Muscle layer of duodenum (tissue), 2 donors: ENCODE results near the gene SPIB.

Experiments
- H3K27ac ChIP-seq: one replicate; pipeline ENCODE4 v1.7.0; 2013; ENCODE audit warnings: mild to moderate bottlenecking, low read length
- H3K27me3 ChIP-seq: one replicate; pipeline ENCODE4 v1.7.0; 2013; ENCODE audit warnings: low read depth, mild to moderate bottlenecking, control low read depth, low read length
- H3K36me3 ChIP-seq, 2 donors: one replicate each; pipeline ENCODE4 v1.7.0; 2013; ENCODE audit warnings: low read length in 2 of 2, control low read depth in 1 of 2, mild to moderate bottlenecking in 1 of 2; ENCODE audit not compliant: insufficient read depth in 2 of 2, control insufficient read depth in 1 of 2
- H3K4me1 ChIP-seq, 2 donors: one replicate each; pipeline ENCODE4 v1.7.0; 2013; ENCODE audit warnings: low read length in 2 of 2, mild to moderate bottlenecking in 2 of 2, control low read depth in 1 of 2, moderate library complexity in 1 of 2; ENCODE audit not compliant: insufficient read depth in 2 of 2, control insufficient read depth in 1 of 2
- H3K4me3 ChIP-seq, 2 donors: one replicate each; pipeline ENCODE4 v1.7.0; 2013; ENCODE audit warnings: low read length in 2 of 2, low read depth in 1 of 2, mild to moderate bottlenecking in 1 of 2
- H3K9me3 ChIP-seq, 2 donors: one replicate each; pipeline ENCODE4 v1.7.0; 2013; ENCODE audit warnings: low read length in 2 of 2, control low read depth in 1 of 2, mild to moderate bottlenecking in 1 of 2; ENCODE audit not compliant: control insufficient read depth in 1 of 2
- donor health status: healthy.

The SPIB gene

DNA sequence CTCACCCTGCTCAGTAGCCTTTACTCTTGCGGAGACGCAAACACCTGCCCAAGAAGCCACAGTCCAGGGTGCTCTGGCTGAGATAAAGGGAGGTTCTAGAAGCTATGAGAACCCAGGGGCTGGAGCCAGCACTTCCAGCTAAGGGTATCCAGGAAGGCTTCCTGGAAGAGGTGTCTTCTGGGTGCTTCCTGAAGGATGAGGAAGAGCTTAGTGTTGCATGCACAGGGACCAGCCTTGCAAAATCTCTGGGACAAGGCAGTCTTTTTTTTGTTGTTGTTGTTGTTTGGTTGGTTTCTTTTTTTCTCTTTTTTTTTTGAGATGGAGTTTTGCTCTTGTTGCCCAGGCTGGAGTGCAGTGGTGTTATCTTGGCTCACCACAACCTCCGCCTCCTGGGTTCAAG lies 34.5 kb downstream of the SPIB start:
- H3K4me3 ChIP-seq = no peak overlapping the region
- H3K27ac ChIP-seq = no peak overlapping the region
- no peaks in the 10 kb centered on the region for H3K9me3 ChIP-seq
- H3K36me3 ChIP-seq = no peaks in the 10 kb centered on the region
- H3K27me3 ChIP-seq = peaks cover 4% of the 10 kb centered on the region
- H3K4me1 ChIP-seq = no peaks in the 10 kb centered on the region

DNA sequence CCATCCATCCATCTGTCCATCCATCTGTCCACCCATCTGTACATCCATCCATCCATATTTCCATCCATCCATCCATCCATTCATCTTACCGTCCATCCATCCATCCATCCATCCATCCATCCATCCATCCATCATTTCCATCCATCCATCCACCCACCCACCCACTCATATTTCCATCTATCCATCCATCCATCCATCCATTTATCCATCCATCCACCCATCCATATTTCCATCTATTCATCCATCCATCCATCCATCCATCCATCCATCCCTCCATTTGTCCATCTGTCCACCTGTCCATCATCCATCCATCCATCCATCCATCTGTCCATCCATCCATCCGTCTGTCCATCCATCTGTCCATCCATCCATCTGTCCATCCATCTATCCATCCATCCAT lies 37.3 kb downstream of the SPIB start:
- no peaks in the 10 kb centered on the region for H3K4me1 ChIP-seq
- H3K9me3 ChIP-seq = no peaks in the 10 kb centered on the region
- no peaks in the 10 kb centered on the region for H3K36me3 ChIP-seq
- peaks cover 4% of the 10 kb centered on the region for H3K27me3 ChIP-seq
- H3K4me3 ChIP-seq = no peak overlapping the region
- H3K27ac ChIP-seq = no peak overlapping the region

GRCh38 chr19:50457300-50457699 lies 38.6 kb downstream of the SPIB start:
- no peak overlapping the region for H3K27ac ChIP-seq
- H3K27me3 ChIP-seq = peaks cover 4% of the 10 kb centered on the region
- H3K36me3 ChIP-seq = no peaks in the 10 kb centered on the region
- H3K4me1 ChIP-seq = no peaks in the 10 kb centered on the region
- no peaks in the 10 kb centered on the region for H3K9me3 ChIP-seq
- no peak overlapping the region for H3K4me3 ChIP-seq

DNA sequence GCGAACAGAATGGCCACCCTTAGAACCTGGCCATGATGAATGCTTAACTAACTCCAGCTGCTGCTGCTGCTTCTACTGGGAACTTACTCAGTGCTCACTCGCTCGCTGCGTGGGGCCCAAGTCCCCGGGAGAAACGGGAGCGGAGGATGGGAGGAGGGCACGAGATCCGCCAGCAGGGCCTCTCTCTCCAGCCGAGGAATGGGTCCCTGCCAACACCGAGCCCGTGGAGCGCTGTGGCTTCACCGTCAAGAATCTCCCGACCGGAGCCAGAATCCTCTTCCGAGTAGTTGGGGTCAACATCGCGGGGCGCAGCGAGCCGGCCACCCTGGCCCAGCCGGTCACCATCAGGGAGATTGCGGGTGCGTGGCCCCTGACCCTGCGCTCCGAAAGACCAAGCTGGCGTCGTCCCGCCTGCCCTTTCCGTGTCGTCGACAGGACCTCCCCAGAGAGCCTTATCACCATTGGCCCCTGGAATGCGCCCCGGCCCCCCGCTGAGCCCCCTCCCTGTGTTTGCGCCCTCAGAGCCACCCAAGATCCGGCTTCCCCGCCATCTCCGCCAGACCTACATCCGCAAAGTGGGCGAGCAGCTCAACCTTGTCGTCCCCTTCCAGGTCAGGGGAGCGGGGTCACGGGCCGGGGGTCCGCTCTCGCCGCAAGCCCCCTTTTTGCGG lies 39.8 kb downstream of the SPIB start:
- no peaks in the 10 kb centered on the region for H3K36me3 ChIP-seq
- H3K9me3 ChIP-seq = no peaks in the 10 kb centered on the region
- no peak overlapping the region for H3K27ac ChIP-seq
- no peaks in the 10 kb centered on the region for H3K4me1 ChIP-seq
- H3K4me3 ChIP-seq = no peak overlapping the region
- H3K27me3 ChIP-seq = peaks cover 4% of the 10 kb centered on the region

DNA sequence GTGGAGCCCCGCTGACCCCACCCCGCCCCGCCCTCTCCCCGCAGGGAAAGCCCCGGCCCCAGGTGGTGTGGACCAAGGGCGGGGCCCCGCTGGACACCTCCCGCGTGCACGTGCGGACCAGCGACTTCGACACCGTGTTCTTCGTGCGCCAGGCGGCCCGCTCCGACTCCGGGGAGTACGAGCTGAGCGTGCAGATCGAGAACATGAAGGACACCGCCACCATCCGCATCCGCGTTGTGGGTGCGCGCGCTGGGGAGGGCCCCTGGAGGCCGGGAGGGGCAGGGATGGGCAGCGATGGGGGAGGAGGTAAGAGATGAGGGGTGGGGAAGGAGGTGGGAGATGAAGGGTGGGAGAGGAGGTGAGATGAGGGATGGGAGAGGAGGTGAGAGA lies 40.3 kb downstream of the SPIB start:
- H3K36me3 ChIP-seq = no peaks in the 10 kb centered on the region
- peaks cover 4% of the 10 kb centered on the region for H3K27me3 ChIP-seq
- no peaks in the 10 kb centered on the region for H3K4me1 ChIP-seq
- H3K27ac ChIP-seq = no peak overlapping the region
- H3K4me3 ChIP-seq = no peak overlapping the region
- H3K9me3 ChIP-seq = no peaks in the 10 kb centered on the region

DNA sequence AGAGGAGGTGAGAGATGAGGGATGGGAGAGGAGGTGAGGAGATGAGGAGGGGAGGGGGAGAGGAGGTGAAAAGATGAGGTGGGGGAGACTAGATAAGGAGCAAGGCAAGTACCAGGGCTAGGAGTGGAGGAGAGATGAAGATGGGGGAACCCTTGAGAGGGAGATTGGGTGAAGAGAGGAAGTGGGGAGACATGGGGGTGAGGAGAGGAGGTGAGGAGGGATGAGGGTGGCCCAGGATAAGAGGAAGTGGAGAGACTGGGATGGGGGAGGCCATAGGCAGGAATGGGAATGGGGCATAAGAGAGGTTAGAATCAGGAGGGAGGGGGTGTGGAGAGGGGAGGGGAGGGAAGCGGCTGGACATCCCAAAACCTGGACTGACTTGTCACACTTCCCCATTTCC lies 40.9 kb downstream of the SPIB start:
- Histone ChIP-seq H3K4me1 (no peaks in the 10 kb centered on the region), H3K9me3 (no peaks in the 10 kb centered on the region), H3K4me3 (no peak overlapping the region), H3K27ac (no peak overlapping the region), H3K36me3 (no peaks in the 10 kb centered on the region), H3K27me3 (peaks cover 4% of the 10 kb centered on the region)

DNA sequence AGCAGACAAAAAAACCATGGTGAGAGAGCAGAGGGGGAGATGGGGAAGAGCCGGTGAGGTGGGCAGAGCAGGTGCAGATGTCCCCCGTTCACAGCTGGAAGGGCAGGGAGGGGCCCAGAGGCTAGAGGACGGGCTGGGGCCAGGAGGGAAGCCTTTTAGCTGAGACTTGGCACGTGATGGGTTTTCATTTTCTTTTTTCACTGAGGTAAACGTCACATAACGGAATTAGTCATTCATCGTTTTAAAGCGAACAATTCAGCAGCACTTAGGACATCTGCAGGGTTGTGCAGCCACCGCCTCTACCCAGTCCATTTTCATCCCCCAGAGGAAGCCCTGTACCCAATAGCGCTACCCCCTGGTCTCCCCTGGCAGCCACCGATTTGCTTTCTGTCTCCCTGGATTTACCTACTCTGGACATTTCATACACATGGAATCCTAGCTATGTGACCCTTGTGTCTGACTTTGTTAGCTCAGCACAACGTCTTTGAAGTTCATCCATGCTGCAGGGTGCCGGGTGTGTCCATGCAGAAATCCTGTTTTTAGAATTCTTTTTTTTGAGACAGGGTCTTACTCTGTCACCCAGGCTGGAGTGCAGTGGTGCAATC lies 41.5 kb downstream of the SPIB start:
- no peaks in the 10 kb centered on the region for H3K4me1 ChIP-seq
- H3K27me3 ChIP-seq = peaks cover 4% of the 10 kb centered on the region
- H3K4me3 ChIP-seq = no peak overlapping the region
- no peak overlapping the region for H3K27ac ChIP-seq
- no peaks in the 10 kb centered on the region for H3K36me3 ChIP-seq
- H3K9me3 ChIP-seq = no peaks in the 10 kb centered on the region

- Histone ChIP-seq H3K4me1 (no peaks in the 10 kb centered on the region), H3K27ac (no peak overlapping the region), H3K4me3 (no peak overlapping the region), H3K36me3 (no peaks in the 10 kb centered on the region), H3K9me3 (no peaks in the 10 kb centered on the region), H3K27me3 (peaks cover 4% of the 10 kb centered on the region)
These were observed 42.5 kb downstream of the SPIB start for GRCh38 chr19:50461066-50461875.

GRCh38 chr19:50462970-50463369 lies 44.2 kb downstream of the SPIB start:
- Histone ChIP-seq H3K27me3 (no peaks in the 10 kb centered on the region), H3K9me3 (no peaks in the 10 kb centered on the region), H3K27ac (no peak overlapping the region), H3K4me3 (no peak overlapping the region), H3K36me3 (no peaks in the 10 kb centered on the region), H3K4me1 (no peaks in the 10 kb centered on the region)

DNA sequence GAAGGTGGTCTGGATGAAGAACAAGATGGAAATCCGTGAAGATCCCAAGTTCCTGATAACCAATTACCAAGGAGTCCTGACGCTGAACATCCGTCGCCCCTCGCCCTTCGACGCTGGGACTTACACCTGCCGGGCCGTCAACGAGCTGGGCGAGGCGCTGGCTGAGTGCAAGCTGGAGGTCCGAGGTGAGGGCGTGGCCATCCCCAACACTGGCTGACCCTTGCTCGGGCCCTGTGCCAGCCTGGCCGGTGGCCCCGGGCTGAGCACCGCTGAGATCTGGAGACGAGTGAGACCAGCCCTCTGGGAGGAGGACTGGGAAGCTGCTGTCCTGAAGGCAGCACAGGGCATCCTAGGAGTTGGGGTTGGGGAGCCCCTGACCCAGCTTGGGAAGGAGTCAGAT lies 45.6 kb downstream of the SPIB start:
- Histone ChIP-seq H3K27ac (no peak overlapping the region), H3K4me1 (no peaks in the 10 kb centered on the region), H3K36me3 (no peaks in the 10 kb centered on the region), H3K27me3 (no peaks in the 10 kb centered on the region), H3K9me3 (no peaks in the 10 kb centered on the region), H3K4me3 (no peak overlapping the region)

DNA sequence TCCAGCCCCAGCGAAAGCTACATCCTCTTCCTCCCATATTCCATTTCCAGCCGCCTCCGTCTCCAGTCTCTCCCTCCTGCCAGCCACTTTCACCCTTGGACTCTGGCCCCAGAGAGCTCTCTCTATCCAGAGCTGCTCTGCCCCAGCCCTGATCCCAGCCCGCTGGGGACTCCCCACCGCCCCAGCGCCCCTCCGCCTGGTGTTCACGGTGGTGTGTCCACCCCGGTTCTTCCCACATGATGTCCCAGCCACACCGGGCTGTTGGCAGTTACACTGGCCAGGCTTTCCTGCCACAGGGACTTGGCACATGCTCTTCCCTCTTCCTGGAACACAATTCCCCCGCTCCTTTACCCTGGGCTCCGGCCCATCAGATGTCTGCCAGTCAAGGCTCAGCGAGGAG lies 46.3 kb downstream of the SPIB start:
- Histone ChIP-seq H3K27ac (no peak overlapping the region), H3K27me3 (no peaks in the 10 kb centered on the region), H3K4me3 (no peak overlapping the region), H3K9me3 (no peaks in the 10 kb centered on the region), H3K36me3 (no peaks in the 10 kb centered on the region), H3K4me1 (no peaks in the 10 kb centered on the region)
